BLaER1 (cell line): ENCODE data around the gene PNCK.
"Not testable (repeated sequence)": the region's sequence is repeated elsewhere in the genome, so short reads cannot be mapped to it uniquely, and the experiment has no call there.

Experiments
- H3K27ac ChIP-seq: shearing (Covaris generic); formaldehyde crosslinking; 2 replicates; pipeline ENCODE4 v1.8.1; 2022
- H3K27me3 ChIP-seq: shearing (Covaris generic); formaldehyde crosslinking; 2 replicates; pipeline ENCODE4 v1.8.1; 2022
- H3K36me3 ChIP-seq: shearing (Covaris generic); formaldehyde crosslinking; 2 replicates; pipeline ENCODE4 v1.8.1; 2022
- H3K4me1 ChIP-seq: shearing (Covaris generic); formaldehyde crosslinking; 2 replicates; pipeline ENCODE4 v1.8.1; 2022
- H3K4me2 ChIP-seq: shearing (Covaris generic); formaldehyde crosslinking; 2 replicates; pipeline ENCODE4 v1.8.1; 2022
- H3K4me3 ChIP-seq: shearing (Covaris generic); formaldehyde crosslinking; 2 replicates; pipeline ENCODE4 v1.8.1; 2022
- H3K9ac ChIP-seq: shearing (Covaris generic); formaldehyde crosslinking; 2 replicates; pipeline ENCODE4 v1.8.1; 2022
- H3K9me3 ChIP-seq: shearing (Covaris generic); formaldehyde crosslinking; 2 replicates; pipeline ENCODE4 v1.8.1; 2022
- H4K20me1 ChIP-seq: shearing (Covaris generic); formaldehyde crosslinking; 2 replicates; pipeline ENCODE4 v1.8.1; 2022
- Cebpa-rat ChIP-seq: shearing (Covaris generic); IDR thresholded peaks from 2 replicates; pipeline ENCODE4 v1.8.1; 2022

PNCK gene

GRCh38 chrX:153706799-153707198 is 33.2 kb upstream of the PNCK start:
- Histone ChIP-seq H3K36me3 (peaks cover 81% of the 10 kb centered on the region), H3K27ac (no peak overlapping the region), H4K20me1 (peaks cover 100% of the 10 kb centered on the region), H3K4me2 (no peak overlapping the region), H3K9me3 (no peaks in the 10 kb centered on the region), H3K27me3 (peaks cover 92% of the 10 kb centered on the region), H3K4me3 (no peak overlapping the region), H3K9ac (no peak overlapping the region), H3K4me1 (peaks cover 8% of the 10 kb centered on the region)
- TF ChIP-seq Cebpa-rat = no peak

GRCh38 chrX:153705403-153706060 is 31.9 kb upstream of the PNCK start:
- H3K36me3 ChIP-seq = peaks cover 80% of the 10 kb centered on the region

GRCh38 chrX:153704631-153705402 is 31.2 kb upstream of the PNCK start:
- Histone ChIP-seq H4K20me1 (peaks cover 100% of the 10 kb centered on the region), H3K27me3 (peaks cover 98% of the 10 kb centered on the region), H3K4me1 (peaks cover 26% of the 10 kb centered on the region), H3K36me3 (peaks cover 78% of the 10 kb centered on the region)
- not testable (repeated sequence) for H3K27ac ChIP-seq, H3K9ac ChIP-seq, H3K4me2 ChIP-seq, H3K4me3 ChIP-seq, H3K9me3 ChIP-seq

More at GRCh38 chrX:153705403-153706060, 31.9 kb upstream of the PNCK start:
- not testable (repeated sequence) for H3K4me2 ChIP-seq, H3K4me3 ChIP-seq, H3K27ac ChIP-seq, H3K9me3 ChIP-seq, H3K9ac ChIP-seq
- peaks cover 98% of the 10 kb centered on the region for H3K27me3 ChIP-seq
- H4K20me1 ChIP-seq = peaks cover 100% of the 10 kb centered on the region
- H3K4me1 ChIP-seq = peaks cover 21% of the 10 kb centered on the region

GRCh38 chrX:153704021-153704526 is 30.5 kb upstream of the PNCK start:
- Histone ChIP-seq H3K4me2 (no peak overlapping the region), H3K27me3 (peaks cover 98% of the 10 kb centered on the region), H3K9ac (no peak overlapping the region), H3K4me3 (no peak overlapping the region), H3K4me1 (peaks cover 25% of the 10 kb centered on the region), H3K27ac (no peak overlapping the region), H4K20me1 (peaks cover 100% of the 10 kb centered on the region), H3K36me3 (peaks cover 79% of the 10 kb centered on the region), H3K9me3 (no peaks in the 10 kb centered on the region)
- no peak for TF ChIP-seq Cebpa-rat

- Histone ChIP-seq H4K20me1 (peaks cover 100% of the 10 kb centered on the region), H3K36me3 (peaks cover 89% of the 10 kb centered on the region), H3K4me3 (no peak overlapping the region), H3K9me3 (no peaks in the 10 kb centered on the region), H3K27me3 (peaks cover 98% of the 10 kb centered on the region), H3K9ac (no peak overlapping the region), H3K4me2 (no peak overlapping the region), H3K4me1 (peaks cover 19% of the 10 kb centered on the region), H3K27ac (no peak overlapping the region)
- TF ChIP-seq Cebpa-rat = no peak
Observed at GRCh38 chrX:153703036-153703370, 29.4 kb upstream of the PNCK start.

GRCh38 chrX:153702336-153703035 is 28.9 kb upstream of the PNCK start:
- H3K27ac ChIP-seq = no peak overlapping the region
- H3K4me3 ChIP-seq = no peak overlapping the region
- H3K9me3 ChIP-seq = no peaks in the 10 kb centered on the region
- peaks cover 88% of the 10 kb centered on the region for H3K36me3 ChIP-seq
- peaks cover 100% of the 10 kb centered on the region for H4K20me1 ChIP-seq
- TF ChIP-seq Cebpa-rat = no peak
- no peak overlapping the region for H3K9ac ChIP-seq
- no peak overlapping the region for H3K4me2 ChIP-seq
- H3K4me1 ChIP-seq = peaks cover 19% of the 10 kb centered on the region
- peaks cover 96% of the 10 kb centered on the region for H3K27me3 ChIP-seq

GRCh38 chrX:153701706-153702105 is 28.1 kb upstream of the PNCK start:
- Histone ChIP-seq H3K4me1 (peaks cover 19% of the 10 kb centered on the region), H3K4me3 (no peak overlapping the region), H4K20me1 (peaks cover 100% of the 10 kb centered on the region), H3K4me2 (no peak overlapping the region), H3K9me3 (no peaks in the 10 kb centered on the region), H3K36me3 (peaks cover 89% of the 10 kb centered on the region), H3K27ac (no peak overlapping the region), H3K27me3 (peaks cover 94% of the 10 kb centered on the region), H3K9ac (no peak overlapping the region)
- TF ChIP-seq Cebpa-rat = no peak

- TF ChIP-seq Cebpa-rat = no peak
Observed at GRCh38 chrX:153700967-153701366, 27.4 kb upstream of the PNCK start.

GRCh38 chrX:153700376-153700945 is 26.8 kb upstream of the PNCK start:
- Histone ChIP-seq H3K4me1 (peaks cover 19% of the 10 kb centered on the region), H3K4me3 (no peak overlapping the region), H3K36me3 (peaks cover 90% of the 10 kb centered on the region), H3K27ac (peak overlapping the region; percentile 46), H3K9me3 (no peaks in the 10 kb centered on the region), H3K4me2 (peak overlapping the region; percentile 55), H4K20me1 (peaks cover 100% of the 10 kb centered on the region), H3K9ac (no peak overlapping the region), H3K27me3 (peaks cover 91% of the 10 kb centered on the region)
- TF ChIP-seq Cebpa-rat = no peak

More at GRCh38 chrX:153700967-153701366, 27.4 kb upstream of the PNCK start:
- Histone ChIP-seq H3K4me1 (peaks cover 19% of the 10 kb centered on the region), H3K27ac (peak overlapping the region; percentile 46), H3K36me3 (peaks cover 92% of the 10 kb centered on the region), H3K4me2 (peak overlapping the region; percentile 55), H3K27me3 (peaks cover 94% of the 10 kb centered on the region), H3K9me3 (no peaks in the 10 kb centered on the region), H3K9ac (no peak overlapping the region), H4K20me1 (peaks cover 100% of the 10 kb centered on the region), H3K4me3 (no peak overlapping the region)

GRCh38 chrX:153699784-153700371 is 26.3 kb upstream of the PNCK start:
- Histone ChIP-seq H4K20me1 (peaks cover 94% of the 10 kb centered on the region), H3K27me3 (peaks cover 85% of the 10 kb centered on the region), H3K4me2 (peak overlapping the region; percentile 55; the same call in 1 of the 2 replicates), H3K36me3 (peaks cover 86% of the 10 kb centered on the region), H3K4me1 (peaks cover 19% of the 10 kb centered on the region)
- H3K9ac ChIP-seq, H3K27ac ChIP-seq, H3K9me3 ChIP-seq, H3K4me3 ChIP-seq: not testable (repeated sequence)

GRCh38 chrX:153699210-153699783 is 25.7 kb upstream of the PNCK start:
- H3K4me3 ChIP-seq, H3K9ac ChIP-seq, H3K9me3 ChIP-seq, H3K4me2 ChIP-seq, H3K27ac ChIP-seq: not testable (repeated sequence)
- Histone ChIP-seq H3K36me3 (peaks cover 81% of the 10 kb centered on the region), H3K27me3 (peaks cover 81% of the 10 kb centered on the region), H3K4me1 (peaks cover 19% of the 10 kb centered on the region), H4K20me1 (peaks cover 89% of the 10 kb centered on the region)
